HL-60 (cell line): ENCODE results near the gene SH3RF2.

ENCODE experiments used
- DNase-seq, 2 experiments: peaks; one replicate each; pipeline ENCODE4 v3.0.0-alpha.2; 2010 to 2020; ENCODE audit warnings: low read depth in 1 of 2, low spot score in 1 of 2
- H3K27ac ChIP-seq: fragments of 250-450 bp; sonication (Bioruptor Pico); replicated peaks from 2 replicates; pipeline ENCODE4 v1.5.1; 2020; ENCODE audit warnings: mild to moderate bottlenecking, moderate library complexity
- H3K27me3 ChIP-seq: fragments of 250-450 bp; sonication (Bioruptor Pico); 2 replicates; pipeline ENCODE4 v1.5.1; 2021; ENCODE audit warnings: mild to moderate bottlenecking, moderate library complexity; ENCODE audit not compliant: insufficient read depth, poor library complexity, severe bottlenecking
- H3K4me3 ChIP-seq: replicated peaks from 2 replicates; pipeline ENCODE4 v1.5.1; 2011; ENCODE audit warnings: mild to moderate bottlenecking, control low read depth, low read length; ENCODE audit not compliant: insufficient read depth
- CTCF ChIP-seq: IDR thresholded peaks from one replicate; pipeline ENCODE4 v1.5.1; 2011; ENCODE audit warnings: low read length, control low read depth, inconsistent platforms; ENCODE audit not compliant: insufficient read depth
- GABPA ChIP-seq: IDR thresholded peaks from 2 replicates; pipeline ENCODE4 v1.6.1; 2012; ENCODE audit warnings: low read depth
- POLR2AphosphoS5 ChIP-seq: IDR thresholded peaks from 2 replicates; pipeline ENCODE4 v1.6.1; 2012; ENCODE audit warnings: low read depth
- REST ChIP-seq: IDR thresholded peaks from 2 replicates; pipeline ENCODE4 v1.6.1; 2012; ENCODE audit warnings: low read depth; ENCODE audit not compliant: insufficient replicate concordance
- SPI1 ChIP-seq: IDR thresholded peaks from 2 replicates; pipeline ENCODE4 v1.6.1; 2012; ENCODE audit warnings: low read depth, mild to moderate bottlenecking, borderline replicate concordance

Gene SH3RF2

GRCh38 chr5:145925353-145925752, 11.0 kb upstream of the SH3RF2 start:
- H3K27ac ChIP-seq, result no peak overlapping the region
- no peak for DNase-seq

GRCh38 chr5:145925803-145926202, 10.6 kb upstream of the SH3RF2 start:
- H3K27ac ChIP-seq, result no peak overlapping the region
- TF ChIP-seq POLR2AphosphoS5, result no peak
- TF ChIP-seq GABPA, result no peak
- TF ChIP-seq REST, result no peak
- no peak for TF ChIP-seq SPI1
- no peak for TF ChIP-seq CTCF

More at GRCh38 chr5:145925353-145925752, 11.0 kb upstream of the SH3RF2 start:
- H3K27me3 ChIP-seq, result no peaks in the 10 kb centered on the region
- TF ChIP-seq SPI1 (no peak), CTCF (no peak), REST (no peak), POLR2AphosphoS5 (no peak), GABPA (no peak)
- no peak overlapping the region for H3K4me3 ChIP-seq

GRCh38 chr5:145931718-145932117, 4.7 kb upstream of the SH3RF2 start:
- Histone ChIP-seq H3K4me3 (no peak overlapping the region), H3K27me3 (peaks cover 19% of the 10 kb centered on the region), H3K27ac (no peak overlapping the region)
- TF ChIP-seq CTCF (no peak), REST (no peak), GABPA (no peak), POLR2AphosphoS5 (no peak), SPI1 (no peak)
- DNase-seq, result no peak

More at GRCh38 chr5:145925803-145926202, 10.6 kb upstream of the SH3RF2 start:
- DNase-seq, result no peak
- no peaks in the 10 kb centered on the region for H3K27me3 ChIP-seq
- no peak overlapping the region for H3K4me3 ChIP-seq
